RWPE1 (cell line): Measurements from ENCODE around the gene SLC7A14.

Source experiments
- CTCF ChIA-PET: fragments of 350-600 bp; sonication (Branson Sonifier 250); formaldehyde crosslinking; extraction: SDS; loops from one replicate; lab custom pipeline; 2021; lab: Yijun Ruan, JAX
- POLR2A ChIA-PET: fragments of 400-600 bp; formaldehyde crosslinking; extraction: SDS; loops from one replicate; lab custom pipeline; 2020; ENCODE audit warnings: antibody characterized with exemption; ENCODE audit not compliant: low non-redundant PET; lab: Yijun Ruan, JAX
- DNase-seq: peaks from one replicate; pipeline ENCODE4 v3.0.0; 2012; ENCODE audit warnings: low spot score
- H3K27ac ChIP-seq: fragments of 450-650 bp; 2 replicates; pipeline ENCODE4 v1.5.1; 2017
- CTCF ChIP-seq: fragments of 450-650 bp; conservative IDR thresholded peaks from 2 replicates; pipeline ENCODE4 v1.5.1; 2017; ENCODE audit warnings: low read depth, mild to moderate bottlenecking

Gene SLC7A14

GRCh38 chr3:170511371-170511770, 74.5 kb downstream of the SLC7A14 start:
- DNase-seq: no peak
- ChIA-PET CTCF (no interaction called here), POLR2A (no interaction called here)
- H3K27ac ChIP-seq: no peak overlapping the region
- TF ChIP-seq CTCF: no peak

- ChIA-PET CTCF (no interaction called here), POLR2A (no interaction called here)
- no peak for TF ChIP-seq CTCF
- H3K27ac ChIP-seq: no peak overlapping the region
- no peak for DNase-seq
Observed at GRCh38 chr3:170508839-170509238, 77.0 kb downstream of the SLC7A14 start.

GRCh38 chr3:170508291-170508690, 77.6 kb downstream of the SLC7A14 start:
- CTCF ChIA-PET: no interaction called here
- no peak overlapping the region for H3K27ac ChIP-seq
- TF ChIP-seq CTCF: no peak
- POLR2A ChIA-PET: no interaction called here
- no peak for DNase-seq

GRCh38 chr3:170507063-170507462, 78.8 kb downstream of the SLC7A14 start:
- H3K27ac ChIP-seq: no peak overlapping the region
- POLR2A ChIA-PET: no interaction called here
- CTCF ChIA-PET: interaction anchor here (0.9 kb wide), 1 partner anchor 303 kb away, joined by 3 read pairs; no protein-coding TSS in a partner anchor
- TF ChIP-seq CTCF: no peak
- no peak for DNase-seq

- TF ChIP-seq CTCF: no peak
- H3K27ac ChIP-seq: no peak overlapping the region
- CTCF ChIA-PET: interaction anchor here (0.9 kb wide), 1 partner anchor 303 kb away, joined by 3 read pairs; no protein-coding TSS in a partner anchor
- POLR2A ChIA-PET: no interaction called here
- no peak for DNase-seq
Observed at GRCh38 chr3:170506556-170506955, 79.3 kb downstream of the SLC7A14 start.

GRCh38 chr3:170502297-170502696, 83.6 kb downstream of the SLC7A14 start:
- peak; percentile 26 for DNase-seq
- POLR2A ChIA-PET: no interaction called here
- CTCF ChIA-PET: interaction anchor here (0.6 to 0.8 kb wide), 2 partner anchors 88 to 308 kb away, joined by 3 read pairs; no protein-coding TSS in a partner anchor
- no peak for TF ChIP-seq CTCF
- no peak overlapping the region for H3K27ac ChIP-seq
